Inflammatory macrophage (primary cell): ENCODE measurements around the gene FOXD2.

ENCODE experiments used
- DNase-seq, 2 donors: peaks; one replicate each; pipeline ENCODE4 v3.0.0-alpha.2; 2020 to 2022
- total RNA-seq, 18 experiments: gene quantifications; one replicate each; lab custom pipeline; 2026; ENCODE audit warnings: mixed read lengths in 6 of 18, inconsistent platforms in 2 of 18; lab: John Stamatoyannopoulos, UW

Gene FOXD2
- total RNA-seq: 0.06 to 1.9 (median 0.47) reads per million in 18 experiments

GRCh38 chr1:47437447-47438164, at the start of gene FOXD2:
FOXD2 (plus strand) TSS chr1:47438044; CDS start chr1:47438136, 92 bp downstream.
- peak; percentile 87 to 91 for DNase-seq

- DNase-seq: peak; percentile 72 to 76
Measured at GRCh38 chr1:47388891-47389238, 49.0 kb upstream of the FOXD2 start.

GRCh38 chr1:47389731-47390130, 48.1 kb upstream of the FOXD2 start:
- peak in 1 of 2 donors; percentile 12 for DNase-seq

- no peak for DNase-seq
Measured at GRCh38 chr1:47390843-47391242, 47.0 kb upstream of the FOXD2 start.

- DNase-seq: no peak
Measured at GRCh38 chr1:47393141-47393540, 44.7 kb upstream of the FOXD2 start.

GRCh38 chr1:47395433-47395832, 42.4 kb upstream of the FOXD2 start:
- DNase-seq: no peak

- no peak for DNase-seq
Measured at GRCh38 chr1:47396671-47397196, 41.1 kb upstream of the FOXD2 start.

GRCh38 chr1:47399138-47399845, 38.6 kb upstream of the FOXD2 start:
- no peak for DNase-seq

- DNase-seq: no peak
Measured at GRCh38 chr1:47399846-47400155, 38.0 kb upstream of the FOXD2 start.

GRCh38 chr1:47401761-47402160, 36.1 kb upstream of the FOXD2 start:
- no peak for DNase-seq

- DNase-seq: no peak
Measured at GRCh38 chr1:47402591-47402990, 35.3 kb upstream of the FOXD2 start.

- no peak for DNase-seq
Measured at GRCh38 chr1:47403321-47403910, 34.4 kb upstream of the FOXD2 start.

- DNase-seq: peak; percentile 18 to 34
Measured at GRCh38 chr1:47405697-47406096, 32.1 kb upstream of the FOXD2 start.

- DNase-seq: no peak
Measured at GRCh38 chr1:47406966-47407365, 30.9 kb upstream of the FOXD2 start.

- no peak for DNase-seq
Measured at GRCh38 chr1:47407481-47407880, 30.4 kb upstream of the FOXD2 start.

- peak in 1 of 2 donors; percentile 20 for DNase-seq
Measured at GRCh38 chr1:47409311-47410067, 28.4 kb upstream of the FOXD2 start.

GRCh38 chr1:47410068-47410455, 27.8 kb upstream of the FOXD2 start:
- peak in 1 of 2 donors; percentile 43 for DNase-seq

- peak; percentile 52 to 68 for DNase-seq
Measured at GRCh38 chr1:47411436-47411835, 26.4 kb upstream of the FOXD2 start.

GRCh38 chr1:47412437-47412836, 25.4 kb upstream of the FOXD2 start:
- no peak for DNase-seq

GRCh38 chr1:47415728-47416318, 22.0 kb upstream of the FOXD2 start, which contains the start of gene FOXE3:
FOXE3 (plus strand) TSS chr1:47416285; CDS start chr1:47416316, 31 bp downstream.
- DNase-seq: no peak

- DNase-seq: no peak
Measured at GRCh38 chr1:47416319-47417169, 21.3 kb upstream of the FOXD2 start.
